Ramos (cell line): Measurements from ENCODE around the gene CFAP65.

Source experiments
- in situ Hi-C: fragments of 300-500 bp; cut with MboI; formaldehyde crosslinking; loops from one replicate; pipeline ENCODE4 v1.14.3; 2022; ENCODE audit warnings: low sequenced_read_pairs; ENCODE audit not compliant: unreplicated experiment

The CFAP65 gene

DNA sequence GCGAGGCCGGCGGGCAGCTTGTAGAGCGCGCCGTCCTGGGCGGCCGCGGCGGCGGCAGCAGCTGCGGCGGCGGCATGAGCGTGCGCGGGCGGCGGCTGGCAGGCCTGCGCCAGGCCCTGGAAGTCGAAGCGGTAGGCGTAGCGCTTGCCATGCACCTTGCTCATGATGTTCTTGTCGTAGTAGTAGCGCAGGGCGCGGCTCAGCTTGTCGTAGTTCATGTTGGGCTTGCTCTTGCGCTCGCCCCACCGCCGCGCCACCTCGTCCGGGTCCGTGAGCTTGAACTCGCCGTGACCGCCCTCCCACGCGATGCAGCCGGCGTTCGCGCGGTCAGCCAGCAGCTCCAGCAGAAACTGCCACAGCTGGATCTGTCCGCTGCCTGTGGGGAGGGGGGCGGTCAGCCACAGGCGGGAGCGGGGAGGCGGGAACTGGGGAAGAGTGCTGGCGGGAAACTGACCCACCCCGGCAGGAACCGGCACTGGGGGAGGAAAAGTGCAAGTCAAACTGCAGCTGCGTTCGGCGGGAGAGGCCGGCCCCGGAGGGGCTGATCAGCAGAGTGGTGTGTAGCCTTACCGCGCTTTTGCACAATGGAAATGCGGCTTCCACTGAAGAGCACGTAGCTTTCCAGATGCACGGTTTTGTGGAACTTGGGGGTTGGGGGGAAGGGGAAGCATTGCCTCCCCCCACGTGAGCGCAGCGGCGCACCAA is 59.3 kb downstream of the CFAP65 start:
- in situ Hi-C loops, result no loop called here

DNA sequence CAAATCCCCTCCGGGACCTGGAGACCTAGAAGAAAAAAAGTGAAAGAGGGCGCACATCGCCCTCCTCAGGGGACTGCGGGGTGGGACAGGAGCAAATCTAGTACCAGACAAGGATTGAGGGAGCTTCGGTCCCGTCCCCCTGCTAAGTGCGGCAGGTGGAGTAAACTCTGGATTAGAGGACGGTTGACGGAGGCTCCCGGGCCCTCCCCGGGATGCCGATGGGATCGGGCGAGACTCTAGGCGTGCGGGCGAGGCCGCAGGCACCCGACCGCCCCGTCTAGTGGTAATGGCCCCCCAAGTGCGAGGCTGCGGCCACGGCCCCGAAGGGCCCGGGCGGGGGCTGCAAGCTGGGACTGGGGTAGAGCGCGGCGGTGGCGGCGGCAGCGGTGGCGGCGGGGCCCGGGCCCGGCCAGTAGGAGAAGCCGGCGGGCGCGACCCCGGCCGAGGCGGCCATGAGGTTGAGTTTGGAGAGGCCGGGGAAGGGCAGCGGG is 59.9 kb downstream of the CFAP65 start:
- in situ Hi-C loops, result no loop called here

DNA sequence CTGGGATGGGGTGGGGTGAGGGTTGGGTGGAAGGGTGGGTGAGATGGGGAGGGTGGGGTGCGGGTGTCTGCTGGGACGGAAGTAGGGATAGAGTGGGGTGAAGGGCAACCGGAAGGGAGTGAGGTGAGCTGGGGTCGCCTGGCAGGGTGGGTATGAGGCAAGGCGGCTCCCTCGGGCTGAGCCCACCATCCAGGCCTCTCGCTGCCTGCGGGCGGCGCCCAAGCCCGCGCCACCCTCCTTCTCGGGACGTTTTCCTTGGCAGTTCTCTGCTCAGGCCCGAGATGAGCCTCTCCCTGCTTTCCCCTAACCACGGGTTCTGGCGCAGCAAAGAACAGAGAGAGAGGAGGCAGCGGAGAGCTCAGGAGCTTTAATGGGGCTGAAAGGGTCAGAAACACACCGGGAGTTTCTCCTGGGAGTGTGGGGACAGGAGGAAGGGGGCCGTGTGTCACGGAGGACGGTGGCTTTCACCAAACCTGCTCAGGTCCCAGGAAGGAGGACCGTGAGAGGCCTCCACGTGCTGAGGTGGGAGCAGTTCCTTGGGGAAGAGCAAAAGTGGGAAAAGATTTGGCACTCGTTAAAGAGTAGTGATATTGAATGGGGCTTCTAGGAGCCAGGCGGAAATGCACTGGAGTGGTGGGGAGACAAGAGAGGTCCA is 60.5 kb downstream of the CFAP65 start:
- in situ Hi-C loops, result no loop called here

DNA sequence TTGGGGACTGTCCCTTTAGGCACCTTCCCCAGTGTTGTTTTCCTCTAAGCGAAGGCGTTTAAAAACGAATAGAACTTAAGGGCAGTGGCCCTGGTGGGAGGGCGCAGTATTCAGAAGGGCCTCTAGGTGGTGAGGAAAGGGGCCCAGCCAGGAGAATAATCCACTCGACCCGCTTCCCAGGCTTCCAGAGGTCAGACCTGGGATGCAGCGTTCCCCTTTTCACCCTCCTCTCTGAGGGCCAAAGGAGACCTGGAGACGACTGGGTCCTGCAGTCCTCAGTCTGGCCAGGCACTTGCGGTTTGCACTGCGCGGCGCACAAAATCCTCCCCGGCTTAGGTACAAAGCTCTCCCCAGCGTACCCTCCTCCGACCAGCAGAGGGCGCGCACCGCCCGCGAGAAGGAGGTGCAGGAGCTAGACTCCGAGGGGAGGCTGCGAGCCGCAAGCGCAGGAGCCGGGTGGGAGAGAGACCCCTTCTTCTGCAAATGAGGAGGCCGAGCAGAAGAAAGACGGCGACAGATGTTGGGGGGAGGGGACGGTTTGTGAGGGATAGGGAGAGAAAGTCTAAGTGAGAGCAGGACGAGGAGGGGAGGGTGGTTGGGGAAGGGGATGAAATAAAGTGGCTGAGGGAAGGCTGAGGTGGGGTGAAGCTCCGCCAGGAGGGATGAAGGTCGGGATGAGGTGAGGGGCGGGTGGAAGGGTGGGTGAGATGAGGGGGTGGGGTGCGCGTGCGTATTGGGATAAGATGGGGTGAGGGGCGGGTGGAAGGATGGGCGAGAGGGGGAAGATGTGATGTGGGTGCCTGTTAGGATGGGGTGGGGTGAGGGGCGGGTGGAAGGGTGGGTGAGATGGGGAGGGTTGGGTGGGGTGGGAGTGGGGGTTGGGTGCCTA is 61.2 kb downstream of the CFAP65 start:
- in situ Hi-C loops, result no loop called here

DNA sequence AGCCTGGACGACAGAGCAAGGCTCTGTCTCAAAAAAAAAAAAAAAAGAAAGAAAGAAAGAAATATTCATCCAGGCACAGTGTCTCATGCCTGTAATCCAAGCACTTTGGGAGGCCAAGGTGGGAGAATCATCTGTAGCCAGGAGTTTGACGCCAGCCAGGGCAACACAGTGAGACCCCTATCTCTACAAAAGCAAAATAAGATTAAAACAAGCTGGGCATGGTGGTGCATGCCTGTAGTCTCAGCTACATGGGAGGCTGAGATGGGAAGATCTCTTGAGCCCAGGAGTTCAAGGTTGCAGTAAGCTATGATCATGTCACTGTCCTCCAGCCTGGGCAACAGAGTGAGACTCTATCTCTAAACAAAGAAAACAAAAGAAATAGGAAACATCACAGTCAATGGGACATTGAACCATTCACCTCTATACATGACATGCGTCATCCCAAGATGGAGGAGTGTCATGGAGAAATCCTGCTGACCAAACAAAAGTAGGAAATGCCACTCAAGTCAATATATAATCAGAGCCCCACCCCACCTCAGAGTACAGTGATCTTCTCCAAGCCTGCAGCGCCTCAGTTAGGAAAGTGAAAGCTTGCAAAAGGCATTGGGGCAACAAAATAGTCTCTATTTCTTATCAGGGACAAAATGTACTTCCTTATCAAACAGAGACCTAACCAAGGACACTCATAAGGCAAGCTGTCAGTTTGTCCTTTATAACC is 66.1 kb downstream of the CFAP65 start:
- in situ Hi-C loops, result no loop called here

DNA sequence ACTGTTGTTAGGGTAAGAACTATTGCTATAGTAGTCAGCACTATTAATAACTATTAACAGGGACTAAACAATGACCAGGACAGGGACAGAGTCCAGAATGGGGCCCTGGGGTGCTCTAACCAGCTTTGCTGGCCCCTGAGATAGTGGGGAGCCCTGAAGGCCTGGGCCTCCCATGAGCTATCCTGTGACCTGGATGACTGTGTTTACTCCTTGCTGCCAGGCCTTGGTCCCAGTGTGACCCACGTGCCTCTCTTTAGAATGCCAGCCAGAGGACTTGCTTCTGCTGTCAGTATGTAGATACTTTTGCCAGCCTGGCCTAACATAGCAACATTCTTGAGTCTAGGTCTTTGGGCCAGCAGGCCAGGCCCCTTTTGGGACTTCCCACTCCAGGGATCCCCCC is 70.4 kb downstream of the CFAP65 start:
- in situ Hi-C loops, result no loop called here

DNA sequence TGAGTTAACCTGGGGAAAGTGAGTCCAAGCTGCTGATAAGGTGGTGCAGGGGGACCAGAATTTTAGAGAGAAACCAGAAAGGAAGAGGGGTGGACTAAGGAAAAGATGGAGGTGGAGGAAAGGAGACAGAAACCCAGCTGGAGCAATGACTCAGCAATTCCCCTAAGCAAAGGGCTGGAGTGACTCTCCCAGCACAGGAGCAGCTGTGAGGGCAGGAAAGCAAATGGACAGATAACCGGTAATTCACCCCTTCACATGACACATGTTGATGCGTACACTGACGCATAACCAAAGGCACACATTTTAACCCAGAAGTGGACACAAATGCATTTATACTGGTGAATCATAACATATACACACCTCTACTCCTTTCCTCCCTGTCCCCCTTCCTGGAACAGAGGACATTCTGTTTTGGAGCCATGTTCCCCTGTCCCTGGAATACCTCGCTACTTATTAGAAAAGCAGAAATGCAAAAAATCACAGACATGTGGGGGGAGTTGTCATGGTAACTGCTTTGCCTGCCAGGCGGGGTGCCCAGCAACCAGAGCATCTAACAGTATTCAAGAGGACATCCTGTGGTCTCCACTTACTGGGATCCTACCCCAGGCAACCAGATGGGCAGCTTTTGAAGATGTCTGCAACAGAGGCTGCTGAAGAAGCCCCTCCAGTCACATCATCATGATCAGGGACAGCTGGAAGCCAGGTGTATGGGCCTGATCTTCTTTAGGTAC is 77.1 kb downstream of the CFAP65 start:
- in situ Hi-C loops, result no loop called here

DNA sequence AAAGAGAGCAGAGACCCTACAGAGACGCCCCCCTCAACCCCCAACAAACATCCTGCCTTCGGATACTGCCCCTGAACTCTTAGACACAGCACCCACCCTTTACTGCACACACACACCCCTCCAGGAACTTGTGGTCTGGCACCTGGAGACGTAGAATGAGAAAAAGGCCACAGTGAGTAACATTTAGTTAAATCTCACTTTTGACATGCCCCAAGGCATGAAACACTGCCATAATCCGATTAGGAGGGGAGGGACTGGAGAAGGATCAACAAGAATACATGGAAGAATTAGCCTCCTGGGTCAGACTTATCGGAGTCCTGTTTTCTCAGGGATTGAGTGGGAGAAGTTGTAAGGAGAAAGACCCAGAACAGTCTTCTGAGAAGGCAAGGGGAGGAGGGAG is 77.7 kb downstream of the CFAP65 start:
- in situ Hi-C loops, result no loop called here

DNA sequence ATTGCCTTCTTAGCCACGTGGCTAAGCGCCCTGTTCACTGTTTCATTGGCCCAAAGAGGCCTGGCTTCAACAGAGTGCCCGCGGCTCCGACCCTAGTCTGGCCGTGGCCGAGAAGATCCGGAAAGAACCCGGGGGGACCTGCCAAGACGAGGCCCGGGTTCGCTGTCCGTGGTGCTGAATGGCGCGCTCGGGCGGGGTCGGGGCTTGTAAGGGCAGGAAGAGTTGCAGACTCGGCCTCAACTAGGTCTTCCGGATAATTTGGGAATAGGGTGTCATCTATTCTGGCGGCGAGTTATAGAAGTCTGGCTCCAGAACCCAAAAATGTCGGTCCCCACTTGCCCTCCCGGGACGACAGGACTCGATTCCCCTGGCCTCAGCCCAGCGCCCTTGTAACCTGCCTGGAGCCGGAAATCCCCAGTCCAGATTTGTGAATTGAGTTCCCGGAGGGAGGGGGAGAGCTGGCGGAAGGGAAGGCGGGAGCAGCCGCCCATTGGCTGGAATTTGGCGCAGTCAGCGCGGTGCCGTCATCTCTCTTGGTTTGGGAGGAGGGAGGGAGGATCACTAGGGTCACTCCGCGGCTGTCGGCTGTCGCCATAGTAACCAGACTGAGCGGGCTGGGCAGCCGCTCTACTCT is 78.3 kb downstream of the CFAP65 start:
- in situ Hi-C loops, result no loop called here

DNA sequence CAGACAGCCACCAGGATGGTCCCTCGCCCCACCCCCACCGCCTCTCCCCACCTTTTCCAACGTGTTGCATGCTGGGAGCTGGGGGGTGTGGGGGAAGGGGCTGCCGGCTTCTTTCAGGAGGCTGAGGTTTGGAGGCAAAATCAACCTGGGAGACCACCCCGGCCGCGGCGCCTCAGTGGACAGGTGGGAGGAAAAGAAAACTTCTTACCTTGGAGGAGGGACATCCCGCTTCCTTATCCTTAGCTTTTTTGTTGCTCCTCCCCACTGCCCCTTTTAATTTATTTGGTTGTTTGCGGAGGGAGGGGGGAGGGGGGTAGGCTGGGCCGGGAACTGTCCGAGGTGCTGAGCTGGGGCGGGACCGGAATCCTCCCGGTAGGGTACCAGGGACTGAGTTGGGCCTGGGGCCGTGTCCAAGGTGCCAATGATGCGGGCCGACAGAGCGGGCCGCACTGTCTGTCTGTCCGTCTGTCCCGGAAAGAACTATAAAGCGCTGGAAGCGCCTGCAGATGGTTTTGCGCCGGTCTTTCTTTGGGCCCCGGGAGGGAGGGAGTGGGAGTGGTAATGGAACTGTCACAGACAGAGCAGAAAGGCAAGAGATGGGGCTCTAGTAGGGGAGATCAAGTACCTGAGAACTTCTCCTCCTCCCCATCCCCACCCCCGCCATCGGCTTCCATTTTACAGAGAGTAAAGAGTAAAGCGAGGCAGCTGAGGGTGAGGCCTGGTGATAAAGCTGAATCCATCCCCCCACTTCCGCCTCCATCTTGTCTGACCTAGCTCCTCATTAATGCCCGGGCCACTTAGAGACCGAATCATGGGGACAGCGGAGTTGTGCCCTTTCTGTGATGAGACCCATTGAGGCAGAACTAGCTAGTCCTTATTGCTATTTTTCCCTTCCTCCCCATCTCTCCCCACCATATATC is 79.4 kb downstream of the CFAP65 start:
- in situ Hi-C loops, result no loop called here

DNA sequence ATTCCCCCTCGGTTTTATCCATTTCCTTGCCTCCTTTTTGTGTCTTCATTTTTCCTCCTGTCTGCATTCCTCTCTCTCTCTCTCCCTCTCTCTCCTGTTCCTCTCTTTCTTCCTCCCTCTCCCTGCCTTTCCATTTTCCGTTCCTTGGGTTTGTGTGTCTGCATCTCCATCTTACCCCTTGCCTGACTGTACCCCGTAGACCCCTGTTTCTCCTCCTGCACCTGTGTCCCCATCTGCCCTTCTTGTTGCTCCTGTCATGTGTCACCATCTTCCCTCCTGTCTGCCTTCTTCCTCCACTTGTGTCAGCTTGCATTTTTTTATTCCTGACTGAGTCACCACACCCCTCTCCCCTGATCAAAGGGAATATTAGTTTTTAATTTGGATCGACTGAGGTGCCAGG is 80.1 kb downstream of the CFAP65 start:
- in situ Hi-C loops, result no loop called here

DNA sequence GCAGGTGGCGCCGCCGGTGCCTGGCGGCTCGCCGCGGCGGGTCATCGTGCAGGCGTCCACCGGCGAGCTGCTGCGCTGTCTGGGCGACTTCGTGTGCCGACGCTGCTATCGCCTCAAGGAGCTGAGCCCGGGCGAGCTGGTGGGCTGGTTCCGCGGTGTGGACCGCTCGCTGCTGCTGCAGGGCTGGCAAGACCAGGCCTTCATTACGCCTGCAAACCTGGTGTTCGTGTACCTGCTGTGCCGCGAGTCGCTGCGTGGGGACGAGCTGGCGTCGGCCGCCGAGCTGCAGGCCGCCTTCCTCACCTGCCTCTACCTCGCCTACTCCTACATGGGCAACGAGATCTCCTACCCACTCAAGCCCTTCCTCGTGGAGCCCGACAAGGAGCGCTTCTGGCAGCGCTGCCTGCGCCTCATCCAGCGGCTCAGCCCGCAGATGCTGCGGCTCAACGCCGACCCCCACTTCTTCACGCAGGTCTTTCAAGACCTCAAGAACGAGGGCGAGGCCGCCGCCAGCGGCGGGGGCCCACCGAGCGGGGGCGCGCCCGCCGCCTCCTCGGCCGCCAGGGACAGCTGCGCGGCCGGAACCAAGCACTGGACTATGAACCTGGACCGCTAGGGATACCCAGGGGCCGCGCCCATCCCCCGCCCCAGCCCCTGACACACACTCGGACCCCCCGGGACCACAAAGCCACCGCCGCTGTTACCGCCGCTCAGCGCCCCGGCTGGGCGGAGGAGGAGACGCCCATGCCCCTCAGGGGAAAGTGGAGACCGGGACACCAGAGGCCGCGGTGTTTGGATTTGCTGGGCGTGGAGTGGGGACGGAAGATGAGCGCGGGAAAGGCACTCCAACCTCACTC is 80.8 kb downstream of the CFAP65 start:
- in situ Hi-C loops, result no loop called here

DNA sequence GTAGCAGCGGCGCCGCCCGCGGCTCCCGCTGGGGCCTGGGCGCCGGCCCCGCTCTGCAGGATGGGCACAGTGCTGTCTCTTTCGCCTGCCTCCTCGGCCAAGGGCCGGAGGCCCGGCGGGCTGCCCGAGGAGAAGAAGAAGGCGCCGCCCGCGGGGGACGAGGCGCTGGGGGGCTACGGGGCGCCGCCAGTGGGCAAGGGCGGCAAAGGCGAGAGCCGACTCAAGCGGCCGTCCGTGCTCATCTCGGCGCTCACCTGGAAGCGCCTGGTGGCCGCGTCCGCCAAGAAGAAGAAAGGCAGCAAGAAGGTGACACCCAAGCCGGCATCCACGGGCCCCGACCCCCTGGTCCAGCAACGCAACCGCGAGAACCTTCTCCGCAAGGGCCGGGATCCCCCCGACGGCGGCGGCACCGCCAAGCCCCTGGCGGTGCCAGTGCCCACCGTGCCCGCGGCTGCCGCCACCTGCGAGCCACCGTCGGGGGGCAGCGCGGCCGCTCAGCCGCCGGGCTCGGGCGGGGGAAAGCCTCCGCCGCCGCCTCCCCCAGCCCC is 81.5 kb downstream of the CFAP65 start:
- in situ Hi-C loops, result no loop called here

DNA sequence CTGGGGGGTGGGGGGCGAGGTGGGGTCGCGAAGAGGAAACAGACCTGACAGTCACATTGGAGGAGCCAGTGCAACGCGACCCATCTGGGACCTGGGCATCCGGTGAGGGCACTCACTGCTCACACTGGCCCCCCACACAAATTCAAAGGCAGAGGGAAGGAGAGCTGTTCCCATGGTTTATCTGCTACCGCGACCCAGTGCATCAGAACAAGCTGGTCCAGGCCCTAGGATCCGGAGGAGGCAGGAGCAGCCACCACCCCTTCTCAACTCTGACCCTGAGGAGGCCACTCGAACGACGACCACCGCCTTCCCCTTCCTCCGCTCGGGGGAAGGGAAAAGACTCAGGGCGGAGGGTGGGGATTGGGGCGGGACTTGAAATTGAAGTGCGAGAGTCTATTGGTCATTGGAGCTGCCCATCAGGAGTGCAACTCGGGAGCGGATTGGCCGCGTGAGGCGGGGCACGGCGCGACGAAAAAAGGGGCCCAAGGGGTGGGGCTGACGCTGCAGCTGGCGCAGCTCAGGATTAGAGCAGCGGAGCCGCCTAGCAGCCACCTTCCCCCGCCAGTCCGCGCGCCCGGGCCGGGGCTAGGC is 82.1 kb downstream of the CFAP65 start, which contains the start of gene CDK5R2:
Gene CDK5R2, plus strand, starts transcription at position 526 of the 591 bp plus-strand sequence. CDS start 155 bp downstream, outside the sequence.
- in situ Hi-C loops, result no loop called here

DNA sequence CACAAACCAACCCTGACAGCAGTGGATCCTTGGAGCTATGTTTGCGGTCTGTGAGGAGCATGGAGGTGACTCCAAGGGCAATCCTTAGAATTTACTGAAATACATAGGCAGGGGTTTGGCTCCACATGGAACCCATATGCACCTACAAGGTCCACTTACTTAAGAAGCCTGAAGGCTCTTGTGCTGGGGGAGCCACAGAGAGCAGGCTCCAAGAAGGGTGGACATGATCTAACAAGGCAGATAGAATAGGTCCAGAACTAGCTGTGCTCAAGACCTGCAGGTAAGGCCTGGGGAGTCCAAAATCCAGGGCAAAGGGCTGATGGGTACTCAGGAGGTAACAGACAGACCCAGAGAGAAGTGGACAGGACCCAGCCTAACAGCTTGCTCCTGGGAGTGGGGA is 83.0 kb downstream of the CFAP65 start:
- in situ Hi-C loops, result no loop called here

DNA sequence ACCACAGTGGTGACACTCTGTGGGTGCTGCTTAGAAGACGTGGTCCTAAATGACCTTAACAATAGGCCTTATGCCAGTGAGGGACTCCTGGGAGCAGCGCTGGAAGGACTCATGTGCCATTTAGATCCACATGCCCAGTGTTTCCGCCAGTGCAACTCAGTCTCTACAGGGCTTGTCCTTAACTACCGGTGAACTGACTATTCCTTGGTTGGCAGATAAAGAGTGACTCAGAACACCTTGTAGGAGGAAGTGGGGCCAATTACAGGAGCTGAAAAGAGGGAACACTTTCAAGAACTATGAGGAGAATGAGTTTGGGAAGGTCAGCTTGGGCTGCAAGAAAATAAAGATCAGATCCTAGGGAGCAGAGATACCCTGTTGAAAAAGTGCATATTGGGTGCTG is 83.6 kb downstream of the CFAP65 start:
- in situ Hi-C loops, result no loop called here

DNA sequence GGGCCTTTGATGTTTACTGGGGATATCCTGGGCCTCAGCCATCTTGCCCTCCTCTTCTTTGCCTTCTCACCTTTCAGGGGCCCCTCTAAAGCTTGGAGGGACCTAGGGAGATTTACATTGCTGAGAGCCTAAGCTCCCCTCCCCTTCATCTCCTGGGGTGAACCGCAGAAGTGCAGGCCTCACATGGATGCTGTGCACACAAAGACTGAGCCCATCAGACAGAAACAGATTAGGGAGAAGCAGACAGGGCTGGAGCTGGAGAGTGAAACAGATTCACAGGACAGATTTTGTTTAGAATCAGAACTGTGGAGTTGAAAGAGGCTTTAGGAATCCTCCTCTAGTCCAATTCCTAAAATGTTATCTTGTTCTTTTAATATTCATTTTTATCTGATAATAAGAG is 85.3 kb downstream of the CFAP65 start:
- in situ Hi-C loops, result no loop called here
